ENCODE results near the gene GRAMD4. TPM values are rescaled to one million over a fixed set of nuclear protein-coding genes. Genes with fewer than 3 reads are reported as not detected.

GRAMD4 gene
- total RNA-seq, 2 experiments from 2014 or later: 46.9 to 52.4 TPM

DNA sequence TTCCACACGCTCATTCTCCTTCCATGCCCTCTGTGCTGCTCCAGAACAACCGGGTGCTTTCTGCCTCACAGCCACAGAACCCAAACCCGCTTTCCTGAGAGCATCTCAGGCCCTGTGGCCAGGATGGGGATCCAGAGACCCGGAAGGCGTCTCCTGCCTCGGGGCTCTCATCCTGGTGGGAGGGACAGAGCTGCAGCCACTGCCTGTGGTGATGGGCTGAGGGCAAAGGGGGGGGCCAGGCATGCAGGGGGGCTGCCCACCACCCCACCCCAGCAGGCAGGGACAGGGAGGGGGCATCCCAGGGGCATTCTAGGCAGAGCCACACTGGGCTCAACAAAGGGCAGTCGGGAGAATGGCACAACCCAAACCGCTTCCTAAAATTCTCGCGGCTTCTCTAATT is 76.4 kb downstream of the GRAMD4 start:
- no peak overlapping the region for H2AFZ ChIP-seq (ENCODE audit: low read length)
- H3K4me3 ChIP-seq (ENCODE audit: low read depth, low read length, poor library complexity, severe bottlenecking): no peak overlapping the region
- no peak overlapping the region for H3K4me2 ChIP-seq (ENCODE audit: low read length)
- no peaks in the 10 kb centered on the region for H3K9me2 ChIP-seq (ENCODE audit: insufficient read depth, low read length)
- H3K9me3 ChIP-seq (ENCODE audit: low read length): no peaks in the 10 kb centered on the region
- no peaks in the 10 kb centered on the region for H4K20me1 ChIP-seq (ENCODE audit: insufficient read depth, low read length)
- POLR2A ChIA-PET: no interaction called here
- intact Hi-C loops (cut with micrococcal nuclease; ENCODE audit: unreplicated experiment): no loop called here
- H3K4me1 ChIP-seq (ENCODE audit: insufficient read depth, low read length, poor library complexity, severe bottlenecking): no peaks in the 10 kb centered on the region
- DNase-seq (ENCODE audit: low spot score): no peak
- H3K79me2 ChIP-seq (ENCODE audit: insufficient read depth, low read depth, low read length): no peaks in the 10 kb centered on the region
- CTCF ChIA-PET (ENCODE audit: unreplicated experiment): no interaction called here
- peaks cover 42% of the 10 kb centered on the region; the same call in 1 of the 2 replicates for H3K36me3 ChIP-seq (ENCODE audit: insufficient read depth, low read length)
- TF ChIP-seq, protein P1, sequence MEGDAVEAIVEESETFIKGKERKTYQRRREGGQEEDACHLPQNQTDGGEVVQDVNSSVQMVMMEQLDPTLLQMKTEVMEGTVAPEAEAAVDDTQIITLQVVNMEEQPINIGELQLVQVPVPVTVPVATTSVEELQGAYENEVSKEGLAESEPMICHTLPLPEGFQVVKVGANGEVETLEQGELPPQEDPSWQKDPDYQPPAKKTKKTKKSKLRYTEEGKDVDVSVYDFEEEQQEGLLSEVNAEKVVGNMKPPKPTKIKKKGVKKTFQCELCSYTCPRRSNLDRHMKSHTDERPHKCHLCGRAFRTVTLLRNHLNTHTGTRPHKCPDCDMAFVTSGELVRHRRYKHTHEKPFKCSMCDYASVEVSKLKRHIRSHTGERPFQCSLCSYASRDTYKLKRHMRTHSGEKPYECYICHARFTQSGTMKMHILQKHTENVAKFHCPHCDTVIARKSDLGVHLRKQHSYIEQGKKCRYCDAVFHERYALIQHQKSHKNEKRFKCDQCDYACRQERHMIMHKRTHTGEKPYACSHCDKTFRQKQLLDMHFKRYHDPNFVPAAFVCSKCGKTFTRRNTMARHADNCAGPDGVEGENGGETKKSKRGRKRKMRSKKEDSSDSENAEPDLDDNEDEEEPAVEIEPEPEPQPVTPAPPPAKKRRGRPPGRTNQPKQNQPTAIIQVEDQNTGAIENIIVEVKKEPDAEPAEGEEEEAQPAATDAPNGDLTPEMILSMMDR (conservative IDR thresholded peaks at IDR 0.05; ENCODE audit: low read length): no peak
- no peak for TF ChIP-seq EZH2phosphoT487 (IDR thresholded peaks at IDR 0.05; ENCODE audit: borderline replicate concordance, low read depth, low read length)
- BruUV-seq (replicated peaks): TSS peak; percentile 61
- no peak overlapping the region for H3K27ac ChIP-seq (ENCODE audit: low read depth, low read length, poor library complexity, severe bottlenecking)

DNA sequence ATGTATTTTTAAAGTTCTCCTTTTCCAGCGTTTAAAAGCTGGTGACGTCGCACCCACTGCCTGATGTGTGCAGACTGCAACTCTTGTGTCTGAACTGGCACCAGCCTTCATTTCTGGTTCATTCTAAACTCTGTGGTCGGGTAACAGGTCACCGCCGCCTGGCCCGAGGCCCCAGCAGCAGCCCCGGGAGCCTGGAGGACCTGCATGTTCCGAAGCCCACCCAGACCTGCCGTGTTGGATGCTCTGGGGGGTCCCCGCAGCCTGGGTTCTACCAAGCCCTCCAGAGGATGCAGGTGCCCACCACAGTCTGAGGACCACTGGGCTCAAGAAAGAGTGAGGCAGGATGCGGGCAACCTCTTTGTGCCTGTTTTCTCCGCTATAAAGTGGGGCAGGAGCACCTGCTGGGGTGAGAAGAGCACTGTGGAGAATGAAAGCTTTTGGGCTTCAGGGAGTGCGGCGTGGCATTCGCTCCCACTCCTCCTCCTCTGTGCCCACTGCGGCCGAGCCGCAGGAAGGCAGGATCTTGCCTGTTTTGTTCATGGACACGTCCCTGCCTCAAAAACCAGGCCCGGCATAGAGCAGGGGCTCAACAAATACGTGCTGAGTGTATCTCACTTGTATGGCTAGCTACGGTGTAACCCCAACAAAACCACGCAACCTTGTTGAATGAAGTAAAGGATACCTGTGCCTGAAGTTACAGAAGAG is 77.8 kb downstream of the GRAMD4 start:
- no peak overlapping the region for H2AFZ ChIP-seq (ENCODE audit: low read length)
- peaks cover 42% of the 10 kb centered on the region; the same call in 1 of the 2 replicates for H3K36me3 ChIP-seq (ENCODE audit: insufficient read depth, low read length)
- H3K79me2 ChIP-seq (ENCODE audit: insufficient read depth, low read depth, low read length): no peaks in the 10 kb centered on the region
- intact Hi-C loops (cut with micrococcal nuclease; ENCODE audit: unreplicated experiment): no loop called here
- H3K9me2 ChIP-seq (ENCODE audit: insufficient read depth, low read length): no peaks in the 10 kb centered on the region
- no peaks in the 10 kb centered on the region for H3K4me1 ChIP-seq (ENCODE audit: insufficient read depth, low read length, poor library complexity, severe bottlenecking)
- no peak overlapping the region for H3K4me3 ChIP-seq (ENCODE audit: low read depth, low read length, poor library complexity, severe bottlenecking)
- no peak overlapping the region for H3K27ac ChIP-seq (ENCODE audit: low read depth, low read length, poor library complexity, severe bottlenecking)
- POLR2A ChIA-PET: no interaction called here
- TF ChIP-seq, protein P1 (conservative IDR thresholded peaks at IDR 0.05; ENCODE audit: low read length): no peak
- no peak for TF ChIP-seq EZH2phosphoT487 (IDR thresholded peaks at IDR 0.05; ENCODE audit: borderline replicate concordance, low read depth, low read length)
- H4K20me1 ChIP-seq (ENCODE audit: insufficient read depth, low read length): no peaks in the 10 kb centered on the region
- H3K4me2 ChIP-seq (ENCODE audit: low read length): no peak overlapping the region
- DNase-seq (ENCODE audit: low spot score): no peak
- BruUV-seq (replicated peaks): no TSS peak
- H3K9me3 ChIP-seq (ENCODE audit: low read length): no peaks in the 10 kb centered on the region
- CTCF ChIA-PET (ENCODE audit: unreplicated experiment): no interaction called here

DNA sequence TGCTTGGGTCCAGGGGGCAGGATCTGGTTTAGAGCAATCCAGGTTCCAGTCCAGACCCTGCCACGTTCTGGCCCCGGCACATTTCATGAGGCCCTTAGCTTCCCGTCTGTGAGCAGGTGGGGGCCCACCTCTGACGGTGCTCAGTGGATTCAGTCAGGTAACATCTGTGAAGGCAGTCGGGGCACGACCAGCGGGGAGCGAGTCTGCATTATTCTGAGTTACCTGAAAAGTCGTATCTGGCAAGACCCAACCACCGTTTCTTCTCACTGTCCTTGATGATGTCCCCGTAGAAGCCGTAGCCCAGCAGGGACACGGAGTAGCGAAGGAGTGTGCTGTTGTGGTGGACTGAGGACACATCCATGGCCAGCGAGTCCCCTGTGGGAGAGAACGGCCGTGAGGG is 78.9 kb downstream of the GRAMD4 start:
- ChIA-PET POLR2A (interaction anchor here (0.6 kb wide), 1 partner anchor 27 kb away, joined by 3 read pairs; no protein-coding TSS in a partner anchor), CTCF (ENCODE audit: unreplicated experiment) (no interaction called here)
- H4K20me1 ChIP-seq (ENCODE audit: insufficient read depth, low read length): no peaks in the 10 kb centered on the region
- TF ChIP-seq, protein P1 (conservative IDR thresholded peaks at IDR 0.05; ENCODE audit: low read length): no peak
- no peak for TF ChIP-seq EZH2phosphoT487 (IDR thresholded peaks at IDR 0.05; ENCODE audit: borderline replicate concordance, low read depth, low read length)
- no peak overlapping the region for H3K4me2 ChIP-seq (ENCODE audit: low read length)
- BruUV-seq (replicated peaks): no TSS peak
- peaks cover 45% of the 10 kb centered on the region; the same call in 1 of the 2 replicates for H3K36me3 ChIP-seq (ENCODE audit: insufficient read depth, low read length)
- H2AFZ ChIP-seq (ENCODE audit: low read length): no peak overlapping the region
- H3K4me3 ChIP-seq (ENCODE audit: low read depth, low read length, poor library complexity, severe bottlenecking): no peak overlapping the region
- no peaks in the 10 kb centered on the region for H3K4me1 ChIP-seq (ENCODE audit: insufficient read depth, low read length, poor library complexity, severe bottlenecking)
- no peak overlapping the region for H3K27ac ChIP-seq (ENCODE audit: low read depth, low read length, poor library complexity, severe bottlenecking)
- no peaks in the 10 kb centered on the region for H3K79me2 ChIP-seq (ENCODE audit: insufficient read depth, low read depth, low read length)
- H3K9me2 ChIP-seq (ENCODE audit: insufficient read depth, low read length): no peaks in the 10 kb centered on the region
- DNase-seq (ENCODE audit: low spot score): no peak
- intact Hi-C loops (cut with micrococcal nuclease; ENCODE audit: unreplicated experiment): no loop called here
- no peaks in the 10 kb centered on the region for H3K9me3 ChIP-seq (ENCODE audit: low read length)
